Erythroblast (primary cell): ENCODE measurements around the gene DNAJC24.

Experiments used
- DNase-seq, 2 experiments: peaks; one replicate each; lab custom pipeline; 2025; lab: John Stamatoyannopoulos, UW
- GATA1 ChIP-seq: IDR thresholded peaks from 2 replicates; pipeline ENCODE4 v1.6.1; 2011; ENCODE audit warnings: low read depth, mild to moderate bottlenecking, control low read depth, low read length, moderate library complexity
- POLR2A ChIP-seq: IDR thresholded peaks from 2 replicates; pipeline ENCODE4 v1.6.1; 2011; ENCODE audit warnings: mild to moderate bottlenecking, low read length

Gene DNAJC24

GRCh38 chr11:31375879-31376278 lies 6.2 kb downstream of the DNAJC24 start:
- no peak for DNase-seq
- TF ChIP-seq POLR2A (no peak), GATA1 (no peak)

- DNase-seq = no peak
- no peak for TF ChIP-seq GATA1
- no peak for TF ChIP-seq POLR2A
These were observed 13.5 kb downstream of the DNAJC24 start for GRCh38 chr11:31383116-31383515.

- no peak for DNase-seq
- TF ChIP-seq POLR2A (no peak), GATA1 (no peak)
These were observed 17.7 kb downstream of the DNAJC24 start for GRCh38 chr11:31387379-31387778.

GRCh38 chr11:31397239-31397834 lies 27.7 kb downstream of the DNAJC24 start:
- TF ChIP-seq GATA1 (no peak), POLR2A (no peak)
- peak; percentile 11 to 23 for DNase-seq

GRCh38 chr11:31404614-31405013 lies 35.0 kb downstream of the DNAJC24 start:
- TF ChIP-seq POLR2A (no peak), GATA1 (no peak)
- no peak for DNase-seq

GRCh38 chr11:31408201-31408600 lies 38.5 kb downstream of the DNAJC24 start:
- no peak for DNase-seq
- TF ChIP-seq POLR2A (no peak), GATA1 (no peak)

GRCh38 chr11:31412946-31413345 lies 43.3 kb downstream of the DNAJC24 start:
- TF ChIP-seq GATA1 (no peak), POLR2A (no peak)
- DNase-seq = no peak

GRCh38 chr11:31414338-31414737 lies 44.7 kb downstream of the DNAJC24 start:
- TF ChIP-seq GATA1 (no peak), POLR2A (no peak)
- DNase-seq = no peak

GRCh38 chr11:31415435-31415834 lies 45.8 kb downstream of the DNAJC24 start:
- DNase-seq = peak; percentile 2 to 58
- TF ChIP-seq GATA1 (no peak), POLR2A (no peak)

GRCh38 chr11:31417357-31417756 lies 47.7 kb downstream of the DNAJC24 start:
- DNase-seq = no peak

GRCh38 chr11:31417816-31418215 lies 48.2 kb downstream of the DNAJC24 start:
- TF ChIP-seq GATA1 (no peak), POLR2A (no peak)
- no peak for DNase-seq

More at GRCh38 chr11:31417357-31417756, 47.7 kb downstream of the DNAJC24 start:
- no peak for TF ChIP-seq POLR2A
- no peak for TF ChIP-seq GATA1

GRCh38 chr11:31419138-31419537 lies 49.5 kb downstream of the DNAJC24 start:
- TF ChIP-seq POLR2A = no peak
- no peak for TF ChIP-seq GATA1
- peak in 1 of 2 experiments; percentile 17 for DNase-seq

- TF ChIP-seq POLR2A = no peak
- no peak for TF ChIP-seq GATA1
- no peak for DNase-seq
These were observed 50.0 kb downstream of the DNAJC24 start for GRCh38 chr11:31419669-31420068.

- DNase-seq = no peak
- TF ChIP-seq POLR2A (no peak), GATA1 (no peak)
These were observed 52.2 kb downstream of the DNAJC24 start for GRCh38 chr11:31421820-31422219.

- no peak for DNase-seq
- TF ChIP-seq POLR2A = no peak
- TF ChIP-seq GATA1 = no peak
These were observed 53.0 kb downstream of the DNAJC24 start for GRCh38 chr11:31422703-31423102.

GRCh38 chr11:31424652-31425051 lies 55.0 kb downstream of the DNAJC24 start:
- TF ChIP-seq POLR2A = no peak
- no peak for TF ChIP-seq GATA1
- no peak for DNase-seq
